LNCAP (cell line): Measurements from ENCODE around the gene LAMA3.

Experiments
- TF ChIP-seq, protein P1 (sequence below): fragments of 450-650 bp; IDR thresholded peaks from 2 replicates; pipeline ENCODE4 v1.5.1; 2017; ENCODE audit warnings: mild to moderate bottlenecking

Gene LAMA3

GRCh38 chr18:23757437-23757733 is 68.1 kb downstream of the LAMA3 start:
- TF ChIP-seq, protein P1, sequence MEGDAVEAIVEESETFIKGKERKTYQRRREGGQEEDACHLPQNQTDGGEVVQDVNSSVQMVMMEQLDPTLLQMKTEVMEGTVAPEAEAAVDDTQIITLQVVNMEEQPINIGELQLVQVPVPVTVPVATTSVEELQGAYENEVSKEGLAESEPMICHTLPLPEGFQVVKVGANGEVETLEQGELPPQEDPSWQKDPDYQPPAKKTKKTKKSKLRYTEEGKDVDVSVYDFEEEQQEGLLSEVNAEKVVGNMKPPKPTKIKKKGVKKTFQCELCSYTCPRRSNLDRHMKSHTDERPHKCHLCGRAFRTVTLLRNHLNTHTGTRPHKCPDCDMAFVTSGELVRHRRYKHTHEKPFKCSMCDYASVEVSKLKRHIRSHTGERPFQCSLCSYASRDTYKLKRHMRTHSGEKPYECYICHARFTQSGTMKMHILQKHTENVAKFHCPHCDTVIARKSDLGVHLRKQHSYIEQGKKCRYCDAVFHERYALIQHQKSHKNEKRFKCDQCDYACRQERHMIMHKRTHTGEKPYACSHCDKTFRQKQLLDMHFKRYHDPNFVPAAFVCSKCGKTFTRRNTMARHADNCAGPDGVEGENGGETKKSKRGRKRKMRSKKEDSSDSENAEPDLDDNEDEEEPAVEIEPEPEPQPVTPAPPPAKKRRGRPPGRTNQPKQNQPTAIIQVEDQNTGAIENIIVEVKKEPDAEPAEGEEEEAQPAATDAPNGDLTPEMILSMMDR, result no peak

GRCh38 chr18:23758281-23758680 is 69.0 kb downstream of the LAMA3 start:
- TF ChIP-seq, protein P1, result no peak

DNA sequence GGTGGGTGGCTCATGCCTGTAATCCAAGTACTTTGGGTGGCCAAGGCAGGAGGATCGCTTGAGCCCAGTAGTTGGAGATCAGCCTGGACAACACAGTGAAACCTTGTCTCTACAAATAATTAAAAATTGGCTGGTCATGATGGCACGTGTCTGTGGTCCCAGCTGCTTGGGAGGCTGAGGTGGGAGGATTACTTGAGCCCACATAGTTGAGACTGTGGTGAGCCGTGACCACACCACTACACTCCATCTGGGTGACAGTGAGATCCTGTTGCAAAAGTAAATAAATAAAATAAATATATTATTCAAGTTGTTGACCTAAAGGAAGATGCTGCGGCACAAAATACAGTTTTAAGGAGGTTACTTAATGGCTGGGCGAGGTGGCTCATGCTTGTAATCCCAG is 72.7 kb downstream of the LAMA3 start:
- TF ChIP-seq, protein P1, result no peak

- TF ChIP-seq, protein P1, result no peak
Observed at GRCh38 chr18:23763343-23763742, 74.1 kb downstream of the LAMA3 start.

DNA sequence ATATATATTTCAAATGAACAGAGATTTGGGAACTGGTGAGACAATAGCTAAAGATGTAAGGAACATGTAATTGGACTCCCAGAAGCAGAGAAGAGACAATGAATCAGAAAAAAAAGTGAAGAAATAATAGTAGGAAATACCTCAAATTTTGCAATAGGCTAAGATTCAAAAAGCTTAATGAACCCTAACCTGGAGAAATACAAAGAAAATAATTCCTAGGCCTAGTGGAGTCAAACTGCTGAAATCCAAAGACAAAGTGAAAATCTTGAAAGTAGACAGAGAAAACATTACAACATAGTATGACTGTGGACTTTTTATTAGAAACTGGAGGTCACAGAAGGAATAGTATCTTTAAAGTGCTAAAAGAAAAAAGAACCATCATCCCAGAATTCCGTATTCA is 76.7 kb downstream of the LAMA3 start:
- TF ChIP-seq, protein P1, result no peak

DNA sequence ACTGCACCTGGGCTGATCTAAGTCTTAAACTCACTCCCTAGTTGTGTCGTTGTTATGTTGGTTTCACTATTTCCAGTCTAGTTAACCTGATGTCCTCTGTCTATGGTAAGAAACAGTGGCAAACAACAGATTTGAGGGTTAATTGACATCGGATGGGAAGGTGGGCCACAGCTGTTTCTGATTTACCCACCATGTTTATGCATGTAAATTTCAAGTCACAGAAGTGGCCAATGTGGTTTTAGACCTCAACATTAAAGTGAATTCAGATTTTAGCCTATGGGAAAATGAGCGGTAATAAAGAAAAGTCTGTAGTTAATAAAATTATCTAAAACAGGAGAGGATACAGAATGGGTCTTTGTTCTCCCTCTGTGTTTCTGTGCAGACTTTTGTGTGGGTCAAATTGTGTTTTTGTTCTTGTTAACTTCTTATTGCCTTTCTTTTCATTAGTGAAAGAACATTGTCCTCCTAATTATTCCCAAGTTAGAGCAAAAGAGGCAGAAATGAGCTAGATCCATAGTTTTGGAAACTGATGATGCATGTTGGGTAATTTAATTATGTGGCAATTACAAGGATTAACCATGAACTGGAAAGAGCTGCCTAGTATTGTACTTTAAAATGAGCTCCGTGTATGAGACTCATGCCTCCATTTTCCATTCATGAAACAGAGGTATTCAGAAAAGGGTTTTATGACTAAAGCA is 83.2 kb downstream of the LAMA3 start:
- TF ChIP-seq, protein P1, result no peak

DNA sequence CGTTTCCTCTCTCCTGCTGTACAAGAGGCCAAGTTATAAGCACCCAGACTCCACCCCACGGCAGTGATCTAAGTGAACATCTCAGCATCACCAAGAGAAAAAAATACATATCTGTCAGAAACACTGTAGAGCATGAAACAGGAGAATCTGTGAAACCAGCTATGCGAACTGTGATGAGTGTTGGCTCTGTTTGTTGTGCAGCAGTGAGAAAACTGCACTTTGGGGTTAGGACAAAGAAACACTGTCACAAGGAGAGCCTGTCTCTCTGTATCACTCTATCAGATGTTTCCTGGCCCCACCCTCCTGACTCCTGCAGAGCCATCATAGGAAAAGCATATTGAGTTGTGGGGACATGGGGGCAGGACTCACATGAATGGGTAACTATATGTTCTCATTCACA is 87.1 kb downstream of the LAMA3 start:
- TF ChIP-seq, protein P1, result no peak

DNA sequence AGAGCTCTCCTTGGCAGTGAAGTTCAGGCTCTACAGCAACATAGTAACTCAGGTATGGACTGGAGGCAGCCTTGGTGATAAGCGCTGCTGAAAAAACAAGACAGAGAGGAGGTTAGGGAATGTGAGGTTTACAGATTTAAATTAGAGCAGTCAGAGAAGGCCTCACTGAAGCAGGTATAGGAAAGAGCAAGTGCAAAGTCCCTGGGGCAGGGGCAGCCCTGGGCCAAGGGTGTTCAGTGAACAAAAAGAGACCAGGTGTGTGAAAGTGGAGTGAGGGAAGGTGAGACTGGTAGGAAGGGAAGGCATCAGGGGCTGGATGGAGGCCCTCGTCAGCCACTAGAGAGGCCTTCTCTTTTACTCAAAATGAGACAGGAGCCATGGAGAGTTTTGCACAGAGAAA is 89.6 kb downstream of the LAMA3 start:
- TF ChIP-seq, protein P1, result no peak
